WTC11 (cell line): ENCODE measurements around the gene DGCR8.

Experiments used
- CREB1 ChIP-seq: sonication (generic); formaldehyde crosslinking; IDR thresholded peaks from 2 replicates; pipeline ENCODE4 v1.8.0; 2023; ENCODE audit warnings: mild to moderate bottlenecking, missing genetic modification reagents
- MYBL2 ChIP-seq: sonication (generic); formaldehyde crosslinking; IDR thresholded peaks from 2 replicates; pipeline ENCODE4 v1.8.1; 2023; ENCODE audit warnings: mild to moderate bottlenecking, moderate library complexity, missing genetic modification reagents
- TCF7 ChIP-seq: sonication (generic); formaldehyde crosslinking; IDR thresholded peaks from 2 replicates; pipeline ENCODE4 v1.8.0; 2022; ENCODE audit warnings: mild to moderate bottlenecking, low read depth, missing genetic modification reagents, moderate library complexity
- TF ChIP-seq, protein P1 (sequence below): fragments of 200-600 bp; IDR thresholded peaks from 2 replicates; pipeline ENCODE4 v1.8.0; 2022; ENCODE audit warnings: antibody characterized with exemption
- TF ChIP-seq, protein P2 (sequence below): sonication (generic); formaldehyde crosslinking; conservative IDR thresholded peaks from 2 replicates; pipeline ENCODE4 v1.8.1; 2022; ENCODE audit warnings: mild to moderate bottlenecking, missing genetic modification reagents
- TF ChIP-seq, protein P3 (sequence below): sonication (generic); formaldehyde crosslinking; IDR thresholded peaks from 2 replicates; pipeline ENCODE4 v1.8.0; 2022; ENCODE audit warnings: mild to moderate bottlenecking, missing genetic modification reagents

DNA sequence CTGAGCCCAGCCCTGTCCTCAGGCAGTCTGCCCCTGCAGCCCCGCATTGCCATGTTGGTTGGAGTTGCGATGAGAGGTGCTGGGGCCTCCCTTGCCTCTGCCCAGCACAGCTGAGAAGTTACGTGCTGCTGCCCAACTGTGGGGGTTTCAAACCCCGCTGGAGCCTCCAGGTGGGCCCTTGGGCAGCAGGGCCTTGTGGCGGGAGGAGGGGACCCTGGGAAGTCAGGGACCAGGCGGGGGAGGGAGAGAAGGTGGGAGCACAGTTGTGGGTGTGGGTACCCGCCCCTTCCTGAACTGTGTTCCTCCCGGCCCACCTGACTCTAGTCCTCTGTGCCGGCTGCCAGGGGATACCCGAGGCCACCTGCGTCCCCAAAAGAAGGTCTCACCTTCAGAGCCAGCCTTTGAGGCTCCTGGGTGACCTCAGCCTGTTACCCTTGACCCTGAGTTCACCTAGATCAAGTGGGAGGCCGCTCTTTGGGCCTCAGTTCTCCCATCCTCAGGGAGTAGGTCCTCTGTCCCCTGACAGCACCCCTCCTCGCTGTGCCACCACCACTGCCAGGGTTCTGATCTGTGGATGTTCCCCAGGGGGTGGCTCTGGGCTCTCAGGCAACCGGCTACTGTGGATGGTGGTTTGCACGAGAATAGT is 78.5 kb downstream of the DGCR8 start:
- TF ChIP-seq, protein P1, sequence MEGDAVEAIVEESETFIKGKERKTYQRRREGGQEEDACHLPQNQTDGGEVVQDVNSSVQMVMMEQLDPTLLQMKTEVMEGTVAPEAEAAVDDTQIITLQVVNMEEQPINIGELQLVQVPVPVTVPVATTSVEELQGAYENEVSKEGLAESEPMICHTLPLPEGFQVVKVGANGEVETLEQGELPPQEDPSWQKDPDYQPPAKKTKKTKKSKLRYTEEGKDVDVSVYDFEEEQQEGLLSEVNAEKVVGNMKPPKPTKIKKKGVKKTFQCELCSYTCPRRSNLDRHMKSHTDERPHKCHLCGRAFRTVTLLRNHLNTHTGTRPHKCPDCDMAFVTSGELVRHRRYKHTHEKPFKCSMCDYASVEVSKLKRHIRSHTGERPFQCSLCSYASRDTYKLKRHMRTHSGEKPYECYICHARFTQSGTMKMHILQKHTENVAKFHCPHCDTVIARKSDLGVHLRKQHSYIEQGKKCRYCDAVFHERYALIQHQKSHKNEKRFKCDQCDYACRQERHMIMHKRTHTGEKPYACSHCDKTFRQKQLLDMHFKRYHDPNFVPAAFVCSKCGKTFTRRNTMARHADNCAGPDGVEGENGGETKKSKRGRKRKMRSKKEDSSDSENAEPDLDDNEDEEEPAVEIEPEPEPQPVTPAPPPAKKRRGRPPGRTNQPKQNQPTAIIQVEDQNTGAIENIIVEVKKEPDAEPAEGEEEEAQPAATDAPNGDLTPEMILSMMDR = no peak
- TF ChIP-seq, protein P2, sequence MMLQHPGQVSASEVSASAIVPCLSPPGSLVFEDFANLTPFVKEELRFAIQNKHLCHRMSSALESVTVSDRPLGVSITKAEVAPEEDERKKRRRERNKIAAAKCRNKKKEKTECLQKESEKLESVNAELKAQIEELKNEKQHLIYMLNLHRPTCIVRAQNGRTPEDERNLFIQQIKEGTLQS (CRISPR knock-in tag) = no peak
- TF ChIP-seq TCF7 (no peak), MYBL2 (no peak), CREB1 (no peak)
- TF ChIP-seq, protein P3, sequence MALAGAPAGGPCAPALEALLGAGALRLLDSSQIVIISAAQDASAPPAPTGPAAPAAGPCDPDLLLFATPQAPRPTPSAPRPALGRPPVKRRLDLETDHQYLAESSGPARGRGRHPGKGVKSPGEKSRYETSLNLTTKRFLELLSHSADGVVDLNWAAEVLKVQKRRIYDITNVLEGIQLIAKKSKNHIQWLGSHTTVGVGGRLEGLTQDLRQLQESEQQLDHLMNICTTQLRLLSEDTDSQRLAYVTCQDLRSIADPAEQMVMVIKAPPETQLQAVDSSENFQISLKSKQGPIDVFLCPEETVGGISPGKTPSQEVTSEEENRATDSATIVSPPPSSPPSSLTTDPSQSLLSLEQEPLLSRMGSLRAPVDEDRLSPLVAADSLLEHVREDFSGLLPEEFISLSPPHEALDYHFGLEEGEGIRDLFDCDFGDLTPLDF (CRISPR knock-in tag) = no peak
